Stimulated activated CD8-positive, alpha-beta memory T cell treated with anti-CD3 and anti-CD28 coated beads, Interleukin-2, amount 100 ng/mL, for 1 hour (primary cell): ENCODE measurements around the gene PCOLCE2.

ENCODE experiments used
- DNase-seq, 2 donors: peaks; one replicate each; pipeline ENCODE4 v3.0.0-alpha.2; 2020; ENCODE audit warnings: low read depth in 2 of 2

PCOLCE2 gene

GRCh38 chr3:142888481-142889211 lies at the start of gene PCOLCE2:
PCOLCE2 (minus strand) TSS chr3:142889083; CDS start chr3:142888896, 187 bp downstream.
- DNase-seq: no peak

GRCh38 chr3:142935963-142936362 lies 47.1 kb upstream of the PCOLCE2 start:
- DNase-seq: no peak

- DNase-seq: no peak
Measured at GRCh38 chr3:142934887-142935269, 46.0 kb upstream of the PCOLCE2 start.

GRCh38 chr3:142934128-142934886 lies 45.4 kb upstream of the PCOLCE2 start:
- no peak for DNase-seq

- no peak for DNase-seq
Measured at GRCh38 chr3:142931222-142931621, 42.3 kb upstream of the PCOLCE2 start.

- DNase-seq: no peak
Measured at GRCh38 chr3:142930463-142930862, 41.6 kb upstream of the PCOLCE2 start.

- DNase-seq: no peak
Measured at GRCh38 chr3:142929890-142930289, 41.0 kb upstream of the PCOLCE2 start.

GRCh38 chr3:142929109-142929508 lies 40.2 kb upstream of the PCOLCE2 start:
- no peak for DNase-seq

- no peak for DNase-seq
Measured at GRCh38 chr3:142926368-142926944, 37.6 kb upstream of the PCOLCE2 start.

- DNase-seq: no peak
Measured at GRCh38 chr3:142925140-142925539, 36.3 kb upstream of the PCOLCE2 start.

- DNase-seq: no peak
Measured at GRCh38 chr3:142923694-142924093, 34.8 kb upstream of the PCOLCE2 start.

GRCh38 chr3:142916605-142917004 lies 27.7 kb upstream of the PCOLCE2 start:
- no peak for DNase-seq

GRCh38 chr3:142915636-142916035 lies 26.8 kb upstream of the PCOLCE2 start:
- DNase-seq: no peak

GRCh38 chr3:142914286-142914811 lies 25.5 kb upstream of the PCOLCE2 start:
- no peak for DNase-seq

- no peak for DNase-seq
Measured at GRCh38 chr3:142913432-142913831, 24.5 kb upstream of the PCOLCE2 start.

GRCh38 chr3:142912402-142913172 lies 23.7 kb upstream of the PCOLCE2 start:
- DNase-seq: no peak

GRCh38 chr3:142910280-142910679 lies 21.4 kb upstream of the PCOLCE2 start:
- no peak for DNase-seq

GRCh38 chr3:142909282-142909681 lies 20.4 kb upstream of the PCOLCE2 start:
- no peak for DNase-seq

GRCh38 chr3:142907996-142908395 lies 19.1 kb upstream of the PCOLCE2 start:
- no peak for DNase-seq

GRCh38 chr3:142904639-142905436 lies 16.0 kb upstream of the PCOLCE2 start:
- DNase-seq: no peak

GRCh38 chr3:142902356-142902755 lies 13.5 kb upstream of the PCOLCE2 start:
- DNase-seq: no peak
